CD4-positive, alpha-beta T cell treated with Interleukin-2 at 100 ng/mL for 4 hours (primary cell): Measurements from ENCODE around the gene PCSK2.
A peak's percentile ranks its signal among the peaks of the same experiment; 100 is the strongest.

ENCODE experiments used
- DNase-seq: peaks from one replicate; pipeline ENCODE4 v3.0.0-alpha.2; 2020; ENCODE audit warnings: low spot score

Gene PCSK2

DNA sequence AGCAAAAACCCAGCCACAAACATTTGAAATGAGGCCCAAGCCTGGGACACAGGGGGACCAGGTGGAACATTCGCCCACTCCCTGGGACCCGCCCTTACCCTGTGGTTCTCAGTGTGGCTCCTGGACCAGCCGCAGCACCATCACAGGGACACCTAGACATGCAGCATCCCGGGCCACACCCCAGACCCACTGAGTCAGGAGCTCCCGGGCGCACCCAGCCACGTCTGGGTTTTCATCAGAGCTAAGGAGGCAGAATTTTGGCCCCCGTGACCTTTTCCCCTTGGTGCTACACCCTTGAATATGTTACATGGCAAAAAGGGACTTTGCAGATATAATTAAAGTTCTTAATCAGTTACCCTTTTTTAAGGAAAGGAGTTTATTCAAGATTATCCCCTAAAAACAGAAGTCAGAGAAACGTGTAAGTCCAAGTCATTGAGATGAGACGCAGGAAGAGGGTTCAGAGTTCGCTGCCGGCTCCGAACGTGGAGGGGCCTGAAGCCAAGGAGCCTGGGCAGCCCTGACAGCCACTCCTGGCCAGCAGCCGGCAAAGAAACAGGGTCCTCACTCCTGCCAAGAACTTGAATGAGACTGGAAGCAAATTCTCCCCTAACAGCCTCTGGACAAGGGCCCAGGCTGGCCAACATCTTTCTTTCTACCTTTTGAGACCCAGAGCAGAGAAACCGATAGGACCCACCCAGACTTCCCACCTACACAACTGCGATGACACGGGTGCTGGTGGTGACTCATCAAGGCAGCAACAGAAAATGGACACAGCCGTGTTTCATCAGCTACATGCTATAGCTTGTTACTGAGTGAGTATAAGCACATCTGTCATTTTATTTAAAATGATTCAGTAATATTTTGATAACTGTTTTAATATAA, 279.0 kb downstream of the PCSK2 start:
- peak; percentile 71 for DNase-seq

DNA sequence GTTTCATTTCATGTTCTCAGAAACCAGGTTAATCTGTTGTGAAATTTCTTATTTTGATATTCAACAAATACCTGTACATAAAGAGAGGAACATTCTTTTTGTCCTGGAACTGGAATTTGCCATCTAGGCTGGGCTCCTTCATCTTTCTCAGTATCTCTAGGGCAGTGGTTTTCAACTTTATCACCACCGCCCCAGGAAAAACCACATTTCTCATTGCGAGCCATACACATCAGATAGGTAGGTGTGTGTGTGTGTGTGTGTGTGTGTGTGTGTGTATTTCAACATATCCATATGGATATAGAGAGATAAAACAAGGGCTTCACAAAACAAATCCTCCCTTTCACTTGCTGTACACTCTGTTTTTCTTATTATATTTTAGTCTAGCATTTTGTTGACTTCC, 280.2 kb downstream of the PCSK2 start:
- DNase-seq: peak; percentile 18

DNA sequence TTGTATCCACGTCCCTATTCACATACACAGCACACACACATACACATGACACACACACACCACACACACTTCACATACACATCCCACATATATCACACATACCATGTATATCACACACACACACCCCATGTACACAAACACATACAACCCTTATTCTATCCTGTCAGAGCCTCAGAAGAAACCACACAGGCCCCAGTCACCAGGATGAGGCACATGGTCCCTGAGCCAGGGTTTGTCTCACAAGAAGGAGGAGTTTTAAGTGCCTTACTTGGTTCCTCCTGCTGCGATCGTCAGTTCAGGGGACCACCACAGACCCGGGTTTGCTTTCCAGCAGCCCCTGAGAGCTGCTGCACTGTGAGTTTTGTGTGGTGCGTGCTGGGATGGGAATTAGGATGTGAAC, 280.7 kb downstream of the PCSK2 start:
- DNase-seq: no peak

DNA sequence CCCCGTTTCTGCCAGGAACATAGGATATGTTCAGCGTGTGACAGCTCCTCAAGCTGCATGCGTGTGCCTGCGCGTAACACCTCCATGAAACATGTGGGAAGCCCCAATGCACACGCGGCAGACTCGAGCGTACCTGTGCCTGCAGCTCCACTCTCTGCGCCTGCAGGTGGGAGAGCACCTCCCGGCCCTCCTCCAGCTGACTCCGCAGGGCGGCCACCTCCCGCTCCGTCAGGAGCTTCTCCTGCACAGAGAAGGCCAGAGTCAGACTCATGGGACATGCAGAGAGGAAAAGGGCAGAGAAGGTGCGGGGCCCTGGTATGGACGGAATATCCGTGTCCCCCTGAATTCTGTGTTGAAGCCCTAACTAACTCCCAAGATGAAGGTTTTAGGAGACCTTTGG, 281.9 kb downstream of the PCSK2 start:
- DNase-seq: no peak

DNA sequence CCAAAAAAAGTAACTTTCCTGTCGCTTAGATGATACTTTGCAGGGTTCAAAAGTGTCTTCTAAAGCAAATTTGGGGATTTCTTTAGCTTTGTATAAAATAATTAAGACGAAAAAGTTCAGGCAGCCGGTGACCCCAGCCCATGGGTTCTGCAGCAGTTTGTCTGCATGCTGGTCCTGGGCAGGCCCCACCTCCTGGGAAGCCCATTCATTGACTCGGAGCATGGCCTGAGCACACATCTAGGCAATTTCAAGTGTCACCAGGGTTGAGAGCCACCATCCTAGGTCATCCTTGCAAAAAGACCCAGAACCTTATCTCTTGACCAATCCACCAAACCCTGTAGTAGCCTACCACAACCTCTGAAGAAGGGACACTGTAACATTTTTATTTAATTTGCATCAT, 283.7 kb downstream of the PCSK2 start:
- DNase-seq: no peak

DNA sequence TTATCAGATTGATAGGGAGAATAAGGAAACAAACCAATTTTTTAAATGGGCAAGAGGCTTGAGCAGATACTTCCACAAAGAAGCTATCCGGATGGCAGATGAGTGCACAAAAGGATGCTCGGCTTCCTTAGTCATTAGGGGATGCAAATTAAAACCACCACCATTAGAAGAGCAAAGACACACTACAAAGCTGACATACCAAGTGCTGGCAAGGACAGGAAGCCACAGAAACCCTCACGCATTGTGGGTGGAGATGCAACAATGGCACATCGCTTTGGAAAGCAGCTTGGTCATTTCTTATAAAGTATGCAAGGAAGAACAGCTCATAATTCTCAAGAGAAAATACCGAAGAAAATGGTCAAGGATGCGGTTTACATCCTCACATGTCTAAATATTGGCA, 284.6 kb downstream of the PCSK2 start:
- peak; percentile 26 for DNase-seq

DNA sequence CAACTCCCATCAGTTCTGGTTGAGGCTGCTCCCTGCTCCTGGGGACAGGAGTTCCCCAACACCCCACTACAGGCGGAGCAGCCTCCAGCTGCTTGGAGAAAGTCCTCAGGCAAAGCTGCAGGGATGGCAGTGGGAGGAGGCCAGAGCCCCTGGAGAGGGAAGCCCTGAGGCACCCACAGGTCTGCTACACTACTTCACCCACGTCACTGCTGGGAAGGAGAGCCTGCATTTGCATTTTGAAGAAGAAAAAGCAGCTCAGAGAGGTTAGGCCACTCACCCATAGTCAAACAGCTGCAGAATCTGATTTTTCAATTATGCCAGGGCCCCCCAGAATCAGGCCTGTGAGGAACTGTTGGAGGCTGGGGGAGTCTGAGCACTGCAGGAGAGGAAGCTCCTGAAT, 287.1 kb downstream of the PCSK2 start:
- DNase-seq: no peak

DNA sequence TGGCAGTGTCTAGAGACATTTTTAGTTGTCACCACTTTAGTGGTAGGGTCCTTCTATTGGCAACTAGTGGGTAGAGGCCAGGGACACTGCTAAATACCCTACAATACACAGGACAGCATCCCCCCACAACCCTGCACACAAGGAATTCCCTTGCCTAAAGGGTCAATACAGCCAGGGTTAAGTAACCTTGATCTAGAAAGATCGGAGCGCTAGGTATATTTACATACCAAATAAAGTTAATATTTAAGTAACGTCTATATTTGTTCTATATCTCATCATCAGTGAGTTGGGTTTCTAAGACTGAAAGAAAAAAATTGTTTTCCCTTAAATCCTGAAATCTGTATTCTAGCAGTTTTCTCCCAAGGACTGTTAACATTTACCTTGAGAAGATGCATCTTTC, 288.2 kb downstream of the PCSK2 start:
- DNase-seq: no peak

DNA sequence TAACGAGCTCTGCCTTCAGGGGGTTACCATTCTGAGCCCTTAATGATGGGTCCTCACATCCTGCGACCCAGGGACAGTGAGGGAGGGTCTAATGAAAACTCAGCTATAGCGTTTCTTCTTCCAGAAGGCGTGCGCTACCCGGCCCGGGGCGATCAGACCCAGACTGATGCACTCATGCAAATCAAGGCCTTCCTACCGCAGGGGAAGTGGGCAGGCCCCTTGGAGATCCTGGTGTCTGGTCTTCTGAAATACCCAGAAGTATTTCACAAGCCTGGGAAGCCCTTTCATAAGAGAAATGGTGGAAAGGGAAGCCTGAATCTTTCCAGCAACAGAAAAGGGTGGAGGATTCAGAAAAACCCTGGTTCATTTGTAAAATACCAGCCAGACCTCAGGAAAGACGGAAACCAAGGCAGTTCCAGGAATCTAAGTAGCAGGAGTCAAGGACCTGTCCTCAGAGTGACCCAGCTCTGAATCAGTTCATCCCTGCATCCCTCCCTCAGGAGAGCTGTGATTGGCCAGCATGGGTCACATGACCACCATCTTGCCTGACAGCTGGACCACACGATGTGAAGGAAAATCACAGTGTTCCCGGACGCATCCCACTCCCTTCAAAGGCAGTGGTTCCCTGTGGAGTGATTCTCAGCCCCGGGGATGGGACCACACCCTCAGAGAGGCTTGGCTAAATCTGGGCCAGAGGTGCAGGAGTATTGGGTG, 291.7 kb downstream of the PCSK2 start:
- no peak for DNase-seq

DNA sequence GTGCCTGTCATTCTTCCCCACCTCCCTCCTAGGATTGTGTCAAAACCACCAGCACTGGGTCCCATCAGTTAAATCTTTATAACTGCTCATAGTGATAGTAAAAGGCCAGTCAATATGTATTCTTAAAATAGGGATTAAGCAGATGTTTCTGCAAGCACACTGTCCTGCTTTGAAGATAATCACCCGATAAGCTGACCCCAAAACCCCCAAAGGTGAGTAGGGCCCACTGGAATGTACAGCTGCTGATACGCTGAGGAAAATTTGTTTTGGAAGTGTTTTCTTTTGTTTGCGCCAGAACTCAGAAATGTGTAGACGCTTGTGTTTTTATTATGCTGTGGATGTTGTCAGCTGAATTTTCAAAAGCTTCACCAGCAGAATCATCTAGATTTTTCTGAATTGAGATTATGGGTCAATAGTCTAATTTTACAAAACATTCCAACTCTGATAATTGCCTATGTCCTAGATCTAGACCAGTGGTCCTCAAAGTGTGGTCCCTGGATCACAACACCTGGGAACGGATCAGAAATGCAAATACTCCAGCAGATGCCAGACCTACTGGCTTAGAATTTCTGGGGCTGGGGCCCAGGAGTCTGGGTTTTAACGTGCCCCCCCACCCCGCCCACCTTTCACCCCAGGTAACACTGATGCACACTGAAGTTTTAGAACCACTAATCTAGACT, 292.9 kb downstream of the PCSK2 start:
- no peak for DNase-seq

DNA sequence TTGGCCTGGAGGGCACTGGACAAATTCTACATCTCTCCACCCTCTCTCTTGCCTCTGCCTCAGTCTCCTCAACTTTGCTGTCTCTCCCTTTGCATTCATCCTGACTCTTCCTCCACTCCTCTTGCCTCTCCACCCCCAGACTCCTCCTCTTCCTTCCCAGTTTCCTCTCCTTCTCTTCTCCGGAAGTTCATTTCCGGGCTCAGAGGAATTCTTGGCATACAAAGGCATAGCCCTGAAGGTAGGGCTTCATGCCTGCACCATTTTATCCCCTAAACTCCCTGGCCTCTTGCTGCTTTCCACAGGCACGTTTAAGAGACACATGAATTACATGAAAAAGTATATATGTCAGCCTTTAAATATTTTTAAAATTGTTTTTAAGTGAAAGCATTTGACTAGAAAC, 293.7 kb downstream of the PCSK2 start:
- DNase-seq: no peak

DNA sequence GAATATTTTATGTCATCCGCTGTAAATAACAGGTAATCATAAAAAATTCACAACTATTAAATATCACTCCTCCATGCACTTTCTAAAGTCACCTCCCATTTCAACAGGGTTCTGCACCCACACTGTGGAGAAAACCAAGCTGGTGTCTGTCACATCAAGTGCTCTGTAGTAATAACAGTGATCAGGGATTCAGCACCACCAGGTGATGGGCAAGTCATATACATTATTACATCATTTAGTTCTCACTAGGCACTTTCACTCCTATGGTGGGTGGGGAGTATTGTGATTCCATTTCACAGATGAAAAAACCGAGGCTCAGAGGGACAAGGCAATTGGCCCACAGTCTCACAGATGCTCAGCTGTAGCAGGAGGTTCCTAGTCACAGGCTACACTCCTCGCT, 295.7 kb downstream of the PCSK2 start:
- DNase-seq: no peak

DNA sequence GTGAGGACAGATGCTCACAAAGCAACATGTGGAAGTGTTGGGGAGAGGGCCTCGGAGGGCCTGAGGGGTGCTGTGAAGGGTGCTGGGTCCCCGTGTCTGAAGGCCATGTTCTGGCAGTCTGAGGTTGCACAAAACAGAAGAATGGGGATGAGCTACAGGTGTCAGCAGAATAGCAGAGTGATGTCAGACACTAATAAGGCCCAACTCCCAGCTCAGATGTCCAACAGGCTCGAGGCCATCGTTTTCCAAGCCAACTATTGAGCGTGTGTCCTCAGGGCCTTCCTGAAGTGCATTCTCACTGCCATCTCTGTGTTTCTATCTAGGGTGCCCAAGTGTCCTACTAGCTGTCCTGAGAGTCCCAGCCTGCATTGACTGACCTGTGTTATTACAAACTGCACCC, 296.5 kb downstream of the PCSK2 start:
- DNase-seq: no peak

DNA sequence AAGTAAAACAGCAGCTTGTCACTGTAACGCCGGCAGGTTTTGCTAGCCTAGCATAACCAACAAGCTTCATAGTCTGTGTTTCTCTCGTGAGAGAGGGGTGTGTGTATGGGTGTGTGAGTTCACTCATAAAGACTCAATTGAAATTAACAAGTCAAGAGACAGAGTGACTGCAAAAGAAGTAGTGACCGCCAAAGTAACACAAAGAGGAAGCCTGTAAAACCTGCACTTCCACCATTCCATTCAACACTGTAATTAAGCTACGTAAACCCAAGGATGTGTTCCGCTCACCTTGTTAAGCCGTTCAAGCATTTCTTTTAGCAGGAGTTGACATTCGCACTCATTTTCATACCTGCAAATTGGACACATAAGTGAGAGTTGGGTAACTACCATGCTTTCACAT, 297.7 kb downstream of the PCSK2 start:
- DNase-seq: no peak

DNA sequence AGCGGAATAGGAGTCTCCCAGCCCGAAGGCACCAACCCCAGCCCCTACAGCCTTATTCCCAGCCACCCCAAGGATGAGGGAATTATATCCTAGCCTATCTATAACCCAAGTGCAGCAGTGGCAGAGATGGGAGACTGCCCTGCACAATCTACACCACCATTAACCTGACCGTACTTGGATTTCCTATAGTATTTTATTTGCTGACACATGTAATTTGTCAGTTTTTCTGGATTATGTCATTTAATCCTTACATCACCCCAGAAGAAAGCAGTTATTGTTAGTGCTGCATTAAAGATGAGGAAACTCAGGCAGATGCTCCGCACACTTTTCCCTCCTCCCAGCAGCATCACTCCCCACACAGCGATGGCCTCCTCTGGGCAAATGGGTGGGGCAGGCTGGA, 298.3 kb downstream of the PCSK2 start:
- no peak for DNase-seq

DNA sequence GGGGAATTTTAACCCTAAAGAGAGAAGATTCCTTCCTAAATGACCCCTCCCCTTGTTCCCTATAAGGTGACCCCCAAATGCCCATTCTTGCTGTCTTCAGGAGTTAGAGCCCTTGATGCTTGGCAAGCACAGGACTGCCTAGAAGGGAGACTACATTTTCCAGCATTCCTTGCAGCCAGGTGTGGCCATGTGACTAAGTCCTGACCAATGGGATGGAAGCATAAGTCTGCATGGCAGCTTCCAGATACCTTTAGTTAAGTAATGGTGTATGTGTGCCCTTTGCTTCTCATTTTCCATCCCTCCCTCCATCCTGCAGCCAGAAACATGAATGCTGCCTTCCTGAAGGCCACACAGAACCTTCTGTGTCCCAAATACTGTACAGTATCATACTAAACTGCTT, 298.8 kb downstream of the PCSK2 start:
- peak; percentile 22 for DNase-seq

DNA sequence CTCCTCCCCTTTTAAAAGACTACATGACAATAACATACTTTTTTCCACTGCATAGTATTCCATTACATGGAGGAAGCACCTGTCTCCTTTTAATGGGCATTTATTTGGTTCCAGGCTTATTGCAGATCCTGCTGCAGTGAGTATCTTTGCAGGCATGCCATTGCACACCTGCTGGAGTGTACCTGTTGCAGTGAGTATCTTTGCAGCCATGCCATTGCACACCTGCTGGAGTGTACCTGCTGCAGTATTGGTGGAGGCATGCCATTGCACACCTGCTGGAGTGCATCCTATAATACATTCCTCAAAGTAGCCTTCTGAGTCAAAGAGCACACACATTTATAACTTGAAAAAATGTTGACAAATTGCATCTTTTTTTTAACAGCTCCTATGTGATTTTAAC, 302.7 kb downstream of the PCSK2 start:
- no peak for DNase-seq

DNA sequence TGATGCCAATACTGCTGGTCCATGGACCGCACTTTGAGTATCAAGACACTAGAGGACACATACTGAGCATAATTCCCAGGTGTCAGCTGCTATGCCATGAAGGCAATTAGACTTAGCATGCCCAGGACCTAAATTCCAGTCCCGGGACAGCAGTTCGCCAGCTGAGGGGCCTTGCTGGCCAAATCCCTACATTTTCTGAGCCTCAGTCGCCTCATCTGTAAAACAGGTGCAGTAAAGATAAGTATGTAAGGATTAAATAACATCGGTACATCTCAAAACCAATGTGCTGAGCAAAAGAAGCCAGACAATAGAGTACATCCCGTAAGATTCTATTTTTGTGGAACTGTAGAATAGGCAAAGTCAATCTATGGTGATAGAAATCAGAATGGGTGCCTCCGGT, 303.3 kb downstream of the PCSK2 start:
- no peak for DNase-seq

DNA sequence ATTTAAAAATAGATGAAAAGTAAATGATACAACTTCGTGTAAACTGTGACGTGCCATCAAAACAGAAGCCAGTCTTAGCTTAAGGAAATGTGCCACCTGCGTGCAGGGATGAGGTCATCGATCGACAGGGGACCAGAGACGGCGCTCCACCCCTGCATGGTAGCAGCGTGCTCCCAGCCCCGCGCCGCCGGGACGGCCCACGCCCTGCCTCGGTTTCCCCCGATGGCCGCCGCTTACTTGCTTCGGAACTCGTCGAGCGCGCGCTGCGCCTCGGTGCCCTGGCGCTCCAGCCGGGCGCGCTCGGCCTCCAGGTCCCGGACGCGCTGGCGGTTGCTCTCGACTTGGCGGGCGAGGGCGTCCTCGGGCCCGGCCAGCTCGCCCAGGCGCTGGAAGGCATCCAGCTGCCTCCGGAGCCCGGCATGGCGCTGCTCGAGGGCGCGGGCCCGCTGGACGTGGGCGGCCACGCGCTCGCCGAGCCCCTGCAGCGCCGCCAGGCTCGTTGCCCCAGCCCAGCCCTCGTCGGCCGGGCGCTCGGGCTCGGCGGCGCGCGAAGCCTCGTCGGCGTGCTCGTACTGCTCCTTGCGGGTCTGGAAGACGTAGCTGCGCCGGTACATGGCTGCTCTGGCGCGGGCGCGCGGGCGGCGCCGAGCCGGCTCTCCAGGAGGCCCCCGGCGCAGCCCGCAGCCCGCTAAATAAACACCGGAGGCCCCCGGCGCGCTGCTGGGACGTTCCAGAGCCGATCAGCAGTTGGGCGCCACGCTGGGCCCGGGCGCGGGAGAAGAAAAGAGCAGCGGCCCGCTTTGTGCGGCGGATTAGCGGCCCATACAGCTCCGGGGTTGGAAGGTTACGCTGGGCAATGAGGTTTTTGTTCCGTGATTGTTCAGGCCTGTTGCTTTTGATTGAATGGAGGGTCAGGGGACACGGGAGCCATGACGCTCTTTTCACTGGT, 304.1 kb downstream of the PCSK2 start, which contains the start of gene BFSP1:
Gene BFSP1 (minus strand): TSS at position 664 of the 949 bp plus-strand sequence. CDS start 50 bp downstream, at position 614.
- DNase-seq: peak; percentile 36

DNA sequence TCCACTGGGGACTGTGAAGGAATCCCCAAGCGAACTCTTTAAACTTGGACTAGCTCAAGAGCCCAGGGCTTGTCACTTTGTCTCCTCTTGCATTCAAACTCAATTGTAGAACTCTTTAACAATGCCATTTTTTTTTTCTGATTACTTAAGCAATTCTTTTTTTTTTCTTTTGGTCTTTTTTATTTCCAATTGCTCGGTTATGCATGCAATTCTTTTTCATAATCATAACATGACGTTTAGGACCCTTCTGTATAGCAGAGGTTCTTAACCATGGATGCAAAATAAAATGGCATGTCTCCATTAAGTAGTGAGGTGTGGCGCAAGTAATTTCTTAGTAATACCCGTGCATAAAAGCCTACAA, 304.8 kb downstream of the PCSK2 start:
- DNase-seq: no peak

DNA sequence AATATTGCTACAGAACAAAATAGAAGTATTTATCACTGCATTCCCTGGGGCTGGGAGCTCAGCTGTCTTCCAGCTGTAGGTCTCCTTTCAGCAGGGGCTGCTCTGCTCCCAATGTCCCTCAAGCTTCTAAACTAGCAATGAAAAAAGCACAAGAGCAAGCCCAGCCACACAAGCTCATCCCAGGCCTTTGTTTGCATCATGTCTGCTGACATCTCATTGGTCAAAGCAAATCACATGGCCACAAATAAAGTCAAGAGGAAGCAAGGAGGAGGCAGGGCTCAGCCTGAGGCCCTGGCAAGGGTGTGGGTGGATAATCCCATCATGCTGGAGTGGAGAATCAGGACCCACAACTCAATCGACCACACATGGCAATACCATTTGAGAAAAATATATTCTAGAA, 306.6 kb downstream of the PCSK2 start:
- DNase-seq: no peak

DNA sequence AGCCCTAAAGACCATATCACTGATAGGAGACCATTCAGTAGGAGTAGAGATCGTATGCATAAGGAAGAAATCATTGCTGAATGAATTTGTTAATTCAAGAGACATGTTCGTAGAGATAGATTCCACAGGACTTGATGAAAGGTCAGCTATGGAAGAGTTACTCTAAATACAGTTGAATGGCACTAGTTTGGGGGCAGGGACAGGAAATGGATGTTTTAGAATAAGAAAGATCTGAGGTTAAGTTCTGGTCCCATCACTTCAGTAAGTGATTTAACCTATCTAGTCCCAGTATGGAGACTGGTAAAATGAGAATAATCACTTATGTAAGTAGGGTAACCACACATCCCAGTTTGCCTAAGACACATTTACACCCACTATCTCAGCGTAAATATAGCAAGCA, 307.2 kb downstream of the PCSK2 start:
- no peak for DNase-seq
